T-helper 2 cell treated with Interferon-gamma antibody and Interleukin-4, amounts not matched to agents 5 μg/mL and 100 μg/mL, for 36 hours (primary cell): ENCODE measurements around the gene RIMBP2.

ENCODE experiments used
- DNase-seq: peaks from one replicate; pipeline ENCODE4 v3.0.0; 2021; ENCODE audit warnings: low spot score
- H3K27ac Mint-ChIP-seq: one replicate; pipeline ENCODE4 v1.8.0; 2021; ENCODE audit warnings: mild to moderate bottlenecking, mixed read lengths
- H3K27me3 Mint-ChIP-seq: one replicate; pipeline ENCODE4 v1.8.0; 2021; ENCODE audit warnings: low read depth, mixed read lengths
- H3K36me3 Mint-ChIP-seq: one replicate; pipeline ENCODE4 v1.8.0; 2021; ENCODE audit warnings: low read depth, mixed read lengths
- H3K4me1 Mint-ChIP-seq: one replicate; pipeline ENCODE4 v1.8.0; 2021; ENCODE audit warnings: low read depth, mixed read lengths
- H3K4me3 Mint-ChIP-seq: one replicate; pipeline ENCODE4 v1.8.0; 2022; ENCODE audit warnings: mild to moderate bottlenecking, moderate library complexity, mixed read lengths
- H3K9me3 Mint-ChIP-seq: one replicate; pipeline ENCODE4 v1.8.0; 2021; ENCODE audit warnings: mixed read lengths

RIMBP2 gene

DNA sequence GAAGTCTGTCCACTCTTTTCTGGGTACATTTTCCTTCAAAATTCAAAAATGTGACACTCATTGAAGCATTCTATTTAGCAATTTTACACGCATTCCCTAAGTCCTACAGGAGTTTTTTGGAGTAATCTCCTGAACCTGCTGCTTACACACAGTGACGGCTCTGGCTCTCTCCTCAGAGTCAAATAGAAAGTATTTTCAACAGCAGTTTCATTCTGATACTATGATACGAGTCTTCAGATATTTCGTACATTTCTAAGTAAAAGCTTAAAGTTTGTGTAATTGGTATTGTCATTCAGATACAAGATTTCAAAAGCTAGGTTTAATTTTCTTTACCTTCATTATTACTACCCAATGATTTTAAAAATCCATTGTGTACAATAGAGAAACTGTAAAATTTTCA is 342.0 kb downstream of the RIMBP2 start:
- Mint-ChIP-seq H3K9me3 (no peaks in the 10 kb centered on the region), H3K4me3 (no peak overlapping the region), H3K4me1 (no peaks in the 10 kb centered on the region), H3K27ac (no peak overlapping the region), H3K36me3 (no peaks in the 10 kb centered on the region), H3K27me3 (peaks cover 7% of the 10 kb centered on the region)
- no peak for DNase-seq

DNA sequence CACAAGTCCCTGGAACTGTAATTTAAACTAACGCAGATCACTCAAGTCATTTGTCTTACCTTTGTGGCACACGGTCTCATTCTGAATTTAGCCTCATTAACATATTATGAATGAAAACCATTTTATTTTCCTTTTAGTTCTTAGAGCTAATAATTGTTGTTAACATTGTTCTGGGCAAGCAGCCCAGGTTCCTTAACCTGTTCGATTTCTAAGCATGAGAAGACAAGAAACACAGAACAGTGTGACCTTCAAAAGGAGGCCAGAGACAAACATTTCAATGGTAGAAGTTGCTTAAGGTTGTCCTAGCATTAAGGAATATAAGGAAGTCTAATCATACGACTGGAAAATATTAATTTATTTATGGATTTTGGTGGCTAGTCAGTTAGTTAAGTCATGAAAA is 343.2 kb downstream of the RIMBP2 start:
- DNase-seq = no peak
- Mint-ChIP-seq H3K27ac (no peak overlapping the region), H3K9me3 (no peaks in the 10 kb centered on the region), H3K27me3 (peaks cover 7% of the 10 kb centered on the region), H3K36me3 (no peaks in the 10 kb centered on the region), H3K4me1 (no peaks in the 10 kb centered on the region), H3K4me3 (no peak overlapping the region)

DNA sequence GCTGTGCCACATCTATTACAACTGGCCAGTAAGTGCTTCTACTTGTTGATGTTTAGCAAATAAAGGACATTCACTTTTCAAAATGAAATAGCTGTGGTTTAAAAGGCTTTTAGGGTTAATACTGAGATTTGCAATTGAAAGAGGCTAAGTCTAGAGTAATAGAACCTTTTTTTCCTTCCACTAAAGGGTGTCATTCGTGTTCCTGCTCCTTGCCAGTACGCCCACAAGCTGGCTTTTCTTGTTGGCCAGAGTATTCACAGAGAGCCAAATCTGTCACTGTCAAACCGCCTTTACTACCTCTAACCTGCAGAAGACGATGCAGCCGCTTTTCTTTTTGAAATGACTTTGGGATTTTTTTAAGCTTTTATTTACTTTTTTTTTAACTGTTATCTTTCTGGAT is 344.8 kb downstream of the RIMBP2 start:
- Mint-ChIP-seq H3K27ac (no peak overlapping the region), H3K27me3 (peaks cover 7% of the 10 kb centered on the region), H3K36me3 (no peaks in the 10 kb centered on the region), H3K9me3 (no peaks in the 10 kb centered on the region), H3K4me3 (no peak overlapping the region), H3K4me1 (no peaks in the 10 kb centered on the region)
- DNase-seq = no peak

DNA sequence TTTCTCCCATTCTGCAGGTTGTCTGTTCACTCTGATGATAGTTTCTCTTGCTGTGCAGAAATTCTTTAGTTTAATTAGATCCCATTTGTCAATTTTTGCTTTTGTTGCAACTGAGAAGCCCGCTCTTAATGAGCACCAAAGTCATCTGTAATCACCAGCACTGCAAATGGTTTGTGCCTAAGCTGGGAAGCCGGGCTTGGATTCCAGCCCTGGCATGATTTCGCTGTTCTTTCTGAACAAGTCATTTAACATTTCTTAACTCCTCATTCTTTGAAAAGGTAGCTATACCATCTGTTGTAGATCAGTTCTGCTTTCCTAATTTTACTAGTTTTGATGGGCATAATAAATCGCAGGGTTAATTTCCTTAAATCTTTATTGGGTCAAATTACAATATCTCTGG is 346.3 kb downstream of the RIMBP2 start:
- H3K4me3 Mint-ChIP-seq = no peak overlapping the region
- no peaks in the 10 kb centered on the region for H3K4me1 Mint-ChIP-seq
- no peak overlapping the region for H3K27ac Mint-ChIP-seq
- peaks cover 7% of the 10 kb centered on the region for H3K27me3 Mint-ChIP-seq
- no peaks in the 10 kb centered on the region for H3K36me3 Mint-ChIP-seq
- DNase-seq = no peak
- no peaks in the 10 kb centered on the region for H3K9me3 Mint-ChIP-seq

DNA sequence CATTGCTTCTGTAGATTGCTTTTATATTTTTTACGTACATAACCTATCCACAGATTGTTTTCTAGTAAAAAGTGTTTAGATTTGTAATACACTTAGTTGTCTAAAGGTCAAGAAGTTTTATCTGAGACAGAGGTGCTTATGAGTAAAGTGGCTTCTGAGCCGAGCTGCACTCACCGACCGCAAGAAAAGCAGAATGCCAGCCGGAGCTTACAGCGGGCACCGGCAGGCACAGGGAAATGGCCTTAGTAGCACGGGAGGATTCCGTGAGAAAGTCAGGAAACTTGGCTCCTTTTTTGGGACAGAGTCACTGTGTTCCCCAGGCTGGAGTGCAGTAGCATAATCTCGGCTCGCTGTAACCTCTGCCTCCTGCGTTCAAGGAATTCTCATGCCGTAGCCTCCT is 348.6 kb downstream of the RIMBP2 start:
- DNase-seq = no peak
- no peaks in the 10 kb centered on the region for H3K36me3 Mint-ChIP-seq
- H3K27me3 Mint-ChIP-seq = peaks cover 7% of the 10 kb centered on the region
- H3K4me3 Mint-ChIP-seq = no peak overlapping the region
- no peaks in the 10 kb centered on the region for H3K4me1 Mint-ChIP-seq
- H3K27ac Mint-ChIP-seq = no peak overlapping the region
- no peaks in the 10 kb centered on the region for H3K9me3 Mint-ChIP-seq

DNA sequence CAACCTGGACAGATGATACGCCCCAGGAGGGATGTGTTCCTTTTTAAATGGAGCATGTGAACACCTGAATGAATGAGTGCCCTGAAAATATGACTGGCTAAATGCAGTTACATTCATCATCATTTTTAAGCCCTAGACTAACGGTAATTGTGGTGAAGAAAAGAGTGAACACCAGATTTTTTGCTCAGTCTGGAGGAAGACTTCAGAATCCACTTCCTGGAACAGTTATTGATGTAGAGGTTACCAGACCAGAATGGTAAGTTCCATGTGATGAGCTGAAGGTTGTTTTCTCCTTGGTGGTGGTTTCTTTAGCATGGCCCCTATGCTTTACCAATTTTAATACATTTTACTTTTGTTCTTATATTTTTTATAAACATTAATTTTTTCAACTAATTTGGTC is 349.1 kb downstream of the RIMBP2 start:
- H3K27ac Mint-ChIP-seq = no peak overlapping the region
- H3K4me3 Mint-ChIP-seq = no peak overlapping the region
- no peaks in the 10 kb centered on the region for H3K36me3 Mint-ChIP-seq
- no peaks in the 10 kb centered on the region for H3K4me1 Mint-ChIP-seq
- DNase-seq = no peak
- H3K9me3 Mint-ChIP-seq = no peaks in the 10 kb centered on the region
- H3K27me3 Mint-ChIP-seq = peaks cover 7% of the 10 kb centered on the region

DNA sequence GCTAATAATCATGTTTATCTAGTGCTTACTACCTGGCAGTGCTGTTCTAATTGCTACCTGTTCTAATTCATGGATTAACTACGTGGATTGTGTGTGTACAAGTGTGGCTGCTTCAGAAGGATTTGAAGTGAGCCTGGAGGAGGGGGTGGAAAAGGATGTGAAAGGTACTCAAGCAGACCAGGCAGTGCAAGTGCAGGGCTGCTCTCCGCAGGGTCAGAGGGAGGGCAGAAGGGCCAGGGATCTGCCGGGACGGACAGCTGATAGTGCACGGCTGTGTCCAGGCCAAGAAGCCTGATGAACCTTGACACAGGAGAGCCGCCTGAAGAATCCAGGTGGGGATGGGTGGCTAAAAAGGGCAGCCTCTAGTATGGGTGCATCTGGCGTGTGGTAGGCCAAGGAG is 349.9 kb downstream of the RIMBP2 start:
- H3K36me3 Mint-ChIP-seq = no peaks in the 10 kb centered on the region

DNA sequence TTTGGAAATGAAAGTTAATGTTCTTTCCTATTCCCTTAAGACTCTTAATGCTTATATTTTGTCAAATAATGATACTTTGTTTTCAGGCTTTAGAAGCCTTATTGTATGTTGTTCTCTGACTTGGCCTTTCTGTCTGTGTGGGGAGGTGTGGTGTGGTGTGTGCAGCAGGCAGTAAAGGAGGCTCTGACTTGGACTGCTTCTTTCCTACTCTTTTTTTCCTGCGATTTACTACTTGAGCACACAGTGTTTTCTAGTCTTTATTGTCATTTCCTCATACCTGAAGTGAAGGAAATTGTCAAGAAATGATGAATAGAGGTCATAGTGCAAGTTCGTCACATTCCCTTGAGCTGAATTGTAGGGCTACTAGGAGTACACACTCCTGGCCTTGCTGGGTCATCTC is 351.5 kb downstream of the RIMBP2 start:
- Mint-ChIP-seq H3K27ac (no peak overlapping the region), H3K4me3 (no peak overlapping the region), H3K4me1 (no peaks in the 10 kb centered on the region), H3K27me3 (peaks cover 2% of the 10 kb centered on the region), H3K9me3 (no peaks in the 10 kb centered on the region), H3K36me3 (no peaks in the 10 kb centered on the region)
- no peak for DNase-seq

More for the DNA sequence above, 349.9 kb downstream of the RIMBP2 start:
- Mint-ChIP-seq H3K27me3 (peaks cover 7% of the 10 kb centered on the region), H3K4me1 (no peaks in the 10 kb centered on the region), H3K9me3 (no peaks in the 10 kb centered on the region), H3K4me3 (no peak overlapping the region), H3K27ac (no peak overlapping the region)
- no peak for DNase-seq

DNA sequence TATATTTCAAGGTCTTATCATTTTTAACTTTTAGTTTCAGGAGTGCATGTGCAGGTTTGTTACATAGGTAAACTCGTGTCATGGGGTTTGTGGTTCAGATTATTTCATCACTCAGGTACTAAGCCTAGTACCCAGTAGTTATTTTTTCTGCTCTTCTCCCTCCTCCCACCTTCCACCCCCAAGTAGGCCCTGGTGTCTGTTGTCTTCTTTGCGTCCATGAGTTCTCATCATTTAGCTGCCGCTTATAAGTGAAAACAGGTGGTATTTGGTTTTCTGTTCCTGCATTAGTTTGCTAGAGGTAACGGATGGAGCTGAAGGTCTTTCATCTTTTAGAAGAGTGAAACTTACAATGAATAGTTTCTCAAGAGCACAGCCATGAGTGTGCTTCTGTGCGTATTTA is 354.0 kb downstream of the RIMBP2 start:
- no peaks in the 10 kb centered on the region for H3K36me3 Mint-ChIP-seq
- no peak overlapping the region for H3K4me3 Mint-ChIP-seq
- no peaks in the 10 kb centered on the region for H3K4me1 Mint-ChIP-seq
- DNase-seq = no peak
- no peak overlapping the region for H3K27ac Mint-ChIP-seq
- H3K27me3 Mint-ChIP-seq = no peaks in the 10 kb centered on the region
- no peaks in the 10 kb centered on the region for H3K9me3 Mint-ChIP-seq

DNA sequence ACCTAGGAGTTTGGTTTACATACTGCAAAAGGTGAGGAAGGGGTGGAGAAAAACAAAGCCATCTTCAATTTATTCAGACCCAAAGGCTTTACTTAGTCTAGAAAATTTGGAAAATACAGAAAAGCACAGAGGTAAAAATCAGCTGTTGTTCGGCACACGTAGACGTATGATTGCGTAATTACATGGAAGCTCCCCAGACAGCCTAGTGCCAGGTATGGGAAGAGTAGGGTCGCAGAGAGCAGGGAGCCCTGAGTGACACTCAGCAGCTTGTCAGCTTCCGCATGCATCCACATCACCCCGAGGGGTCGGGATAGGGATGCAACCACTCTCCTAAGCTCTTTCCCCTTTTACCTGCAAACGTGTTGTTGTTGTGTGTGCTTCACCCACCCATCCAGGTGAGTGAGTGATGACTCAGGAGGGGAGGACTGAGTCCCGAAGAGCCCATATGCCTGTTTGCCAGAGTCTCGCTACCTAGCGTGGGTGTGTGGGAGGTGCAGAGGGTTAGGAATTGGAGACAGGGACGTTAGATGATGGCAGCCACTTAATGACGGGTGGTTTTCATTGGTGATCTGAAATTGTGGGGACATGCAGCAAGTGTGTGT is 358.3 kb downstream of the RIMBP2 start:
- H3K27me3 Mint-ChIP-seq = no peaks in the 10 kb centered on the region
- peaks cover 6% of the 10 kb centered on the region for H3K9me3 Mint-ChIP-seq
- H3K4me3 Mint-ChIP-seq = no peak overlapping the region
- no peak overlapping the region for H3K27ac Mint-ChIP-seq
- H3K4me1 Mint-ChIP-seq = peaks cover 4% of the 10 kb centered on the region
- DNase-seq = no peak
- H3K36me3 Mint-ChIP-seq = no peaks in the 10 kb centered on the region

DNA sequence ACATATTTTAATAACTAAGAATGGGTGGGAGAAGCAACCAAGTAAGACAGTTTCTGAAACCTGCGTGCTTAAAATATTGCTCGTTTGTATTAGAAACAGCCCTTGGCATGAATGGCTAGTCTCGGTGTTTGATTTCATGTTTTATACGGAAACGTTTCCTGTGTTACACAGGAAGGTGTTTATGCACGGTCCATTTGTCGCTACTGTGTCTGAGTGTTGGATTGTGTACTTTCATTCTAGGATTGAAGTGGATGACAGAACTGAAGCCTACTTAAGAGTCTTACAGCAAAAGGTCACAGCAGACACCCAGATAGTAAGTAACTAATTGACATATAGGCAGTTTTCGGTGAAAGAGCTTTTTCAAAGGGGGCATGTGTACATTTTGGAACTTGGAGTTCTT is 358.9 kb downstream of the RIMBP2 start:
- Mint-ChIP-seq H3K9me3 (peaks cover 6% of the 10 kb centered on the region), H3K4me1 (peaks cover 4% of the 10 kb centered on the region), H3K27ac (no peak overlapping the region), H3K27me3 (no peaks in the 10 kb centered on the region), H3K36me3 (no peaks in the 10 kb centered on the region), H3K4me3 (no peak overlapping the region)
- DNase-seq = no peak

DNA sequence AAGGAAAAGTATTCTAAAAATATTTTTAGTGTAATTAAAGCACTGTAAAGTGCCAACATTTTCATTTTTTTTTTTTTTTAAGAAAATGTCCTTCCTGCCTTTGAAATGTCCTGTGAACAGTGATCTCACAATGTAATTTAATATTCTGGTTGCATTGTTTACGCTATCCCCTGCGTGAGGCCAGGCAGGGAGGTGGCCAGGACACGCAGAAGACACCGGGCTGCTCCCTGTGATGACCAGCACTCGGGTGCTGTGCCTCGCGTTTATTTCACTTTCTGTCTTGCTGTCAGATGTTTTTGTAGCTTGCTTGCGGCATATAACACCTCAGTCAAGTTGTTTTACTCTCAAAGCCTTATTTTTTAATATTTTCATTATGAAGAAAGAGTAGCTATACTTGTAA is 359.9 kb downstream of the RIMBP2 start:
- H3K36me3 Mint-ChIP-seq = no peaks in the 10 kb centered on the region
- no peak for DNase-seq
- peaks cover 3% of the 10 kb centered on the region for H3K27me3 Mint-ChIP-seq
- H3K9me3 Mint-ChIP-seq = peaks cover 6% of the 10 kb centered on the region
- no peak overlapping the region for H3K27ac Mint-ChIP-seq
- H3K4me3 Mint-ChIP-seq = no peak overlapping the region
- peaks cover 4% of the 10 kb centered on the region for H3K4me1 Mint-ChIP-seq

DNA sequence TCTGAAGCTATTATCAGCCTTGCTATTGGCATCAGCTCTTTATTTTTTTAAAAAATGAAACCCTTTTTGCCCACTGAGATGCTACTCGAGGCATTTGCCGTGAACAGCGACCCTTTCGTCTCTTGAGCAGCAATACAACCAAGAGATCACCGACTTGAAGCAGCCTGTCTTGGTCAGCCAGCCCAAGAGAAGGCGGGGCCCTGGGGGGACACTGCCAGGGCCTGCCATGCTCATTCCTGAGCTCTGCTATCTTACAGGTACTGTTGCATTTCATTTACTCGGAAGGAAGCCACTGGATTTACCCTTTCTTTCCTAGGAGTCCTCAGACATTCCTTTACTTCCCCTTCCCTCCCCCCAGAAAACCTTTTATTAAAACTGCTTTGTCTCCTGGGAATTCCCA is 361.7 kb downstream of the RIMBP2 start:
- H3K27me3 Mint-ChIP-seq = peaks cover 5% of the 10 kb centered on the region
- no peak overlapping the region for H3K4me3 Mint-ChIP-seq
- H3K27ac Mint-ChIP-seq = no peak overlapping the region
- peaks cover 4% of the 10 kb centered on the region for H3K4me1 Mint-ChIP-seq
- no peaks in the 10 kb centered on the region for H3K36me3 Mint-ChIP-seq
- peaks cover 6% of the 10 kb centered on the region for H3K9me3 Mint-ChIP-seq
- DNase-seq = no peak

DNA sequence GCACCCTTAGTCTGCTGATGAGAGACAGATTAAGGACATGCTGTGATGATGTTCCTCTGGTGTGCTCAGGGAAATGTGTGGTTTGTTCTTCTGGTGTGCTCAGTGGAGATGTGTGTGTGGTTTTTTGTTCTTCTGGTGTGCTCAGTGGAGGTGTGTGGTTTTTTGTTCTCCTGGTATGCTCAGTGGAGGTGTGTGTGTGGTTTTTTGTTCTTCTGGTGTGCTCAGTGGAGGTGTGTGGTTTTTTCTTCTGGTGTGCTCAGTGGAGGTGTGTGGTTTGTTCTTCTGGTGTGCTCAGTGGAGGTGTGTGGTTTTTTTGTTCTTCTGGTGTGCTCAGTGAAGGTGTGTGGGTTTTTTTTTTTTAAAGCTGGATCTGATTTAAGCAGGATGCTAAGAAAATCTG is 363.0 kb downstream of the RIMBP2 start:
- no peak for DNase-seq
- Mint-ChIP-seq H3K4me1 (peaks cover 4% of the 10 kb centered on the region), H3K9me3 (peaks cover 6% of the 10 kb centered on the region), H3K27ac (no peak overlapping the region), H3K27me3 (peaks cover 5% of the 10 kb centered on the region), H3K4me3 (no peak overlapping the region), H3K36me3 (no peaks in the 10 kb centered on the region)

DNA sequence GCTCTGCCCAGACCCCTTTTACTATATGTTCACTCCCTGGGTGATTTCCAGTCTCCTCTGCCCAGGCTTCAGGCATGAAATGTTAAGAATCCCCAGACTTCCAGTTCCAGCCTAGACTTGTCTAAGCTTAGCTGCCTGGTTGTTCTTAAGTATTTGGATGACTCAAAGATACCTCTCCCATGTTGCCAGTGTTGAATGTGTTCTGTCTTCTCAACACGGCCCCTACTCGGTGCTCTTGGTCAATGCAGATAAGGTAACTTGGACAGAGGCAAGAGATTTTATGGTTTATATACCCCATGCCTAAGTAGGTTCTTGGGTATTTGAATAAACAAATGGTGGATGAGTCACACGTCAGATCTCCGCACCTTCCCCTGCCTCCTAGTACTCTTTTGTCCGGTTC is 364.8 kb downstream of the RIMBP2 start:
- H3K4me1 Mint-ChIP-seq = peaks cover 4% of the 10 kb centered on the region
- no peak for DNase-seq
- peaks cover 5% of the 10 kb centered on the region for H3K27me3 Mint-ChIP-seq
- H3K36me3 Mint-ChIP-seq = no peaks in the 10 kb centered on the region
- H3K4me3 Mint-ChIP-seq = no peak overlapping the region
- no peak overlapping the region for H3K27ac Mint-ChIP-seq
- peaks cover 6% of the 10 kb centered on the region for H3K9me3 Mint-ChIP-seq
